Measurements from ENCODE around the gene PROK1. TPM values are rescaled to one million over a fixed set of nuclear protein-coding genes. Genes with fewer than 3 reads are reported as not detected.

PROK1 gene
- total and polyA plus RNA-seq, 2 of the 4 experiments (the other 2 are of a cell fraction), result not detected

DNA sequence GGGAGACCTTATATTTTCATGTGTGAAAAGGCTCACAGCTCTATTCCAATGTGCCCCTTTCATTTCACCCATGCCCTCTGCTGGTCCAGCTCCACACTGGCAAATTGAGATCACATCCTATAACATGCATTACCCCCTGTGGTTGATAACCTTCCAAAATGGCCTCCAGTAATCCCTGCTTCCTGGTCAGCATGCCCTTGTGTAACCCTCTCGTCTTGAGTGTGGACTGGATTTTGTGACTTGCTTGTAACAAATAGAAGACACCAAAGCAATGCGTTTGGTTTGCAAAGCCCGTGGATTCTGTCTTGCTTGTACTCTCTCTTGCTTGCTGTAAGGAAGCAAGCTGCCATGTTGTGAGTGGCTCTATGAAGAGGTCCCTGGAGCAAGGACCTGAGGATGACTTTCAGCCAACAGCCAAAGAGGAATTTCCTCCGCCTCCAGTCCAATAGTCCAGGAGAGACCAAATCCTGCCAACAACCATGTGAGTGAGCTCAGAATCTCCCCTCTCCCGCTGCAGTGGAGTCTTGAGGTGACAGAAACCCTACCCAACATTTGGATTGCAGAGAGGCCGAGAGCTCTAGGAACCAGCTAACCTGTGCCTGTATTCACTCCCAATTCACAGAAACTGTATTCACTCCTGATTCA is 50.7 kb downstream of the PROK1 start:
- intact Hi-C loops (cut with micrococcal nuclease), result no loop called here
- Histone ChIP-seq H3K4ac (ENCODE audit: low read depth, low read length) (no peak overlapping the region), H3K36me3 (ENCODE audit: control insufficient read depth, insufficient read depth, low read length) (no peaks in the 10 kb centered on the region), H2AFZ (replicated peaks; ENCODE audit: low read length, poor library complexity) (no peak overlapping the region), H4K8ac (ENCODE audit: low read depth in 2 of 2, low read length in 2 of 2) (no peak overlapping the region), H4K91ac (ENCODE audit: insufficient read depth, low read depth, low read length) (no peak overlapping the region), H3K27ac (ENCODE audit: insufficient read depth, low read length) (no peak overlapping the region), H2BK15ac (ENCODE audit: low read depth, low read length) (no peak overlapping the region), H3K4me1 (ENCODE audit: control insufficient read depth, insufficient read depth, low read length) (no peaks in the 10 kb centered on the region), H2BK120ac (ENCODE audit: low read depth, low read length) (no peak overlapping the region), H3K18ac (ENCODE audit: low read depth, low read length) (no peak overlapping the region), H3K56ac (ENCODE audit: extremely low read depth, insufficient read depth, low read length) (no peak overlapping the region), H3K9me3 (ENCODE audit: control insufficient read depth, insufficient read depth, low read length) (no peaks in the 10 kb centered on the region), H2BK20ac (ENCODE audit: low read depth, low read length) (no peak overlapping the region), H4K20me1 (ENCODE audit: insufficient read depth, low read length) (no peaks in the 10 kb centered on the region), H2BK5ac (ENCODE audit: low read depth, low read length, poor library complexity, severe bottlenecking) (no peak overlapping the region), H3K9ac (ENCODE audit: low read depth, low read length) (no peak overlapping the region), H2AK9ac (replicated peaks; ENCODE audit: low read depth, low read length, poor library complexity) (no peak overlapping the region), H3K27me3 (ENCODE audit: control insufficient read depth, insufficient read depth, low read length) (peaks cover 53% of the 10 kb centered on the region), H2AK5ac (ENCODE audit: low read depth, low read length) (no peak overlapping the region), H3K79me1 (ENCODE audit: low read depth in 1 of 2, low read length in 2 of 2) (no peaks in the 10 kb centered on the region), H3K9me1 (ENCODE audit: insufficient read depth, low read length) (no peaks in the 10 kb centered on the region), H4K5ac (ENCODE audit: low read depth, low read length) (no peak overlapping the region), H3K4me3 (ENCODE audit: insufficient read depth, low read depth, low read length) (no peak overlapping the region), H3K4me2 (ENCODE audit: low read depth, low read length) (no peak overlapping the region), H3K14ac (replicated peaks; ENCODE audit: low read depth, low read length) (no peak overlapping the region), H3K23ac (ENCODE audit: low read depth, low read length) (no peak overlapping the region)
- CTCF ChIA-PET, result no interaction called here
- ATAC-seq (ENCODE audit: low read depth) (no peak), DNase-seq (no peak)
- in situ Hi-C loops (cut with MboI; ENCODE audit: low sequenced_read_pairs), result no loop called here
- BruUV-seq (replicated peaks), result no TSS peak
- TF ChIP-seq MAFK (IDR thresholded peaks at IDR 0.05; ENCODE audit: low read depth, low read length), result no peak
- no peak for TF ChIP-seq CHD1 (IDR thresholded peaks at IDR 0.05; ENCODE audit: low read depth, low read length)
- TF ChIP-seq, protein P1, sequence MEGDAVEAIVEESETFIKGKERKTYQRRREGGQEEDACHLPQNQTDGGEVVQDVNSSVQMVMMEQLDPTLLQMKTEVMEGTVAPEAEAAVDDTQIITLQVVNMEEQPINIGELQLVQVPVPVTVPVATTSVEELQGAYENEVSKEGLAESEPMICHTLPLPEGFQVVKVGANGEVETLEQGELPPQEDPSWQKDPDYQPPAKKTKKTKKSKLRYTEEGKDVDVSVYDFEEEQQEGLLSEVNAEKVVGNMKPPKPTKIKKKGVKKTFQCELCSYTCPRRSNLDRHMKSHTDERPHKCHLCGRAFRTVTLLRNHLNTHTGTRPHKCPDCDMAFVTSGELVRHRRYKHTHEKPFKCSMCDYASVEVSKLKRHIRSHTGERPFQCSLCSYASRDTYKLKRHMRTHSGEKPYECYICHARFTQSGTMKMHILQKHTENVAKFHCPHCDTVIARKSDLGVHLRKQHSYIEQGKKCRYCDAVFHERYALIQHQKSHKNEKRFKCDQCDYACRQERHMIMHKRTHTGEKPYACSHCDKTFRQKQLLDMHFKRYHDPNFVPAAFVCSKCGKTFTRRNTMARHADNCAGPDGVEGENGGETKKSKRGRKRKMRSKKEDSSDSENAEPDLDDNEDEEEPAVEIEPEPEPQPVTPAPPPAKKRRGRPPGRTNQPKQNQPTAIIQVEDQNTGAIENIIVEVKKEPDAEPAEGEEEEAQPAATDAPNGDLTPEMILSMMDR (conservative IDR thresholded peaks at IDR 0.05; ENCODE audit: low read depth, low read length), result no peak
- TF ChIP-seq, protein P2, sequence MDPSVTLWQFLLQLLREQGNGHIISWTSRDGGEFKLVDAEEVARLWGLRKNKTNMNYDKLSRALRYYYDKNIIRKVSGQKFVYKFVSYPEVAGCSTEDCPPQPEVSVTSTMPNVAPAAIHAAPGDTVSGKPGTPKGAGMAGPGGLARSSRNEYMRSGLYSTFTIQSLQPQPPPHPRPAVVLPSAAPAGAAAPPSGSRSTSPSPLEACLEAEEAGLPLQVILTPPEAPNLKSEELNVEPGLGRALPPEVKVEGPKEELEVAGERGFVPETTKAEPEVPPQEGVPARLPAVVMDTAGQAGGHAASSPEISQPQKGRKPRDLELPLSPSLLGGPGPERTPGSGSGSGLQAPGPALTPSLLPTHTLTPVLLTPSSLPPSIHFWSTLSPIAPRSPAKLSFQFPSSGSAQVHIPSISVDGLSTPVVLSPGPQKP (IDR thresholded peaks at IDR 0.05; ENCODE audit: borderline replicate concordance, low read depth, low read length), result no peak
- TF ChIP-seq MXI1 (IDR thresholded peaks at IDR 0.05; ENCODE audit: borderline replicate concordance, low read depth, low read length), result no peak
- TF ChIP-seq RFX5 (IDR thresholded peaks at IDR 0.05; ENCODE audit: low read depth, low read length), result no peak
- TF ChIP-seq BHLHE40 (IDR thresholded peaks at IDR 0.05; ENCODE audit: low read depth, low read length), result no peak
- no peak for TF ChIP-seq RCOR1 (IDR thresholded peaks at IDR 0.05; ENCODE audit: insufficient replicate concordance, low read length)
- TF ChIP-seq POLR2A (IDR thresholded peaks at IDR 0.05; ENCODE audit: low read depth, low read length), result no peak
- no peak for TF ChIP-seq NFE2L2 (IDR thresholded peaks at IDR 0.05; ENCODE audit: low read depth, low read length)
- no peak for TF ChIP-seq SMC3 (IDR thresholded peaks at IDR 0.05; ENCODE audit: low read depth, low read length)
- POLR2A ChIA-PET (ENCODE audit: unreplicated experiment), result no interaction called here
- 60% methylated on average over 2 of the region's 6 CpGs; no CpG with 5 or more reads in 1 of the 2 experiments for WGBS, 2 experiments (ENCODE audit: extremely low coverage in 2 of 2, insufficient read length in 1 of 2)
- dilution Hi-C loops (cut with HindIII; ENCODE audit: low sequenced_read_pairs, unreplicated experiment), result no loop called here
